ENCODE results near the gene TDRD3.
"Not testable (repeated sequence)": the region's sequence is repeated elsewhere in the genome, so short reads cannot be mapped to it uniquely, and the experiment has no call there.

Gene TDRD3

GRCh38 chr13:60398907-60399589 is 2.0 kb downstream of the TDRD3 start:
- no peak for DNase-seq

- no peak for DNase-seq
Observed at GRCh38 chr13:60402022-60402421, 5.0 kb downstream of the TDRD3 start.

- no peak for DNase-seq
Observed at GRCh38 chr13:60407095-60407494, 10.1 kb downstream of the TDRD3 start.

GRCh38 chr13:60407852-60408251 is 10.8 kb downstream of the TDRD3 start:
- DNase-seq = not testable (repeated sequence)

GRCh38 chr13:60409574-60410292 is 12.7 kb downstream of the TDRD3 start:
- not testable (repeated sequence) for DNase-seq

- DNase-seq = no peak
Observed at GRCh38 chr13:60410299-60410698, 13.3 kb downstream of the TDRD3 start.

GRCh38 chr13:60411464-60411863 is 14.4 kb downstream of the TDRD3 start:
- DNase-seq = no peak

GRCh38 chr13:60411983-60412382 is 15.0 kb downstream of the TDRD3 start:
- no peak for DNase-seq

GRCh38 chr13:60412909-60413616 is 16.0 kb downstream of the TDRD3 start:
- no peak for DNase-seq

GRCh38 chr13:60414177-60414576 is 17.2 kb downstream of the TDRD3 start:
- DNase-seq = no peak

GRCh38 chr13:60417734-60418133 is 20.7 kb downstream of the TDRD3 start:
- no peak for DNase-seq

- no peak for DNase-seq
Observed at GRCh38 chr13:60418954-60419353, 21.9 kb downstream of the TDRD3 start.

- DNase-seq = no peak
Observed at GRCh38 chr13:60425332-60425731, 28.3 kb downstream of the TDRD3 start.

GRCh38 chr13:60426075-60426474 is 29.1 kb downstream of the TDRD3 start:
- DNase-seq = no peak

GRCh38 chr13:60427285-60427684 is 30.3 kb downstream of the TDRD3 start:
- DNase-seq = no peak

GRCh38 chr13:60431108-60431700 is 34.2 kb downstream of the TDRD3 start:
- DNase-seq = no peak

- DNase-seq = no peak
Observed at GRCh38 chr13:60433505-60433904, 36.5 kb downstream of the TDRD3 start.

- no peak for DNase-seq
Observed at GRCh38 chr13:60435762-60436374, 38.8 kb downstream of the TDRD3 start.

GRCh38 chr13:60439201-60439600 is 42.2 kb downstream of the TDRD3 start:
- no peak for DNase-seq

- DNase-seq = no peak
Observed at GRCh38 chr13:60441761-60442160, 44.7 kb downstream of the TDRD3 start.

- DNase-seq = no peak
Observed at GRCh38 chr13:60448907-60449510, 52.0 kb downstream of the TDRD3 start.

GRCh38 chr13:60453490-60453889 is 56.5 kb downstream of the TDRD3 start:
- DNase-seq = no peak

- no peak for DNase-seq
Observed at GRCh38 chr13:60454425-60454824, 57.4 kb downstream of the TDRD3 start.
